Ovary (tissue), 9 donors: ENCODE measurements around the gene MRPL14. TPM values are rescaled to one million over a fixed set of nuclear protein-coding genes. Genes with fewer than 3 reads are reported as not detected.

ENCODE experiments used
- DNase-seq, 5 donors: peaks; one replicate each; pipeline ENCODE4 v3.0.0-alpha.2; 2019 to 2020
- H3K27ac ChIP-seq, 2 donors: fragments of 200-600 bp; one replicate each; pipeline versions ENCODE4 v1.5.1 to v1.8.0; 2019 to 2022
- H3K27me3 ChIP-seq: fragments of 200-600 bp; one replicate; pipeline ENCODE4 v1.8.0; 2022
- H3K36me3 ChIP-seq: fragments of 200-600 bp; sonication (generic); one replicate; pipeline ENCODE4 v1.5.1; 2019
- H3K4me1 ChIP-seq: one replicate; pipeline ENCODE4 v1.8.1; 2013; ENCODE audit warnings: mild to moderate bottlenecking, moderate library complexity; ENCODE audit not compliant: insufficient read depth
- H3K4me3 ChIP-seq: fragments of 200-600 bp; sonication (generic); one replicate; pipeline ENCODE4 v1.5.1; 2017
- H3K9me3 ChIP-seq, 2 donors: fragments of 200-600 bp in 1 of 2; sonication (generic) in 1 of 2; one replicate each; pipeline versions ENCODE4 v1.5.1 to v1.8.1; 2013 to 2019; ENCODE audit warnings: mild to moderate bottlenecking in 1 of 2, moderate library complexity in 1 of 2
- EP300 ChIP-seq: sonication (generic); formaldehyde crosslinking; IDR thresholded peaks from one replicate; pipeline ENCODE4 v1.6.1; 2017; ENCODE audit warnings: antibody characterized with exemption
- POLR2A ChIP-seq: fragments of 450-650 bp; IDR thresholded peaks from one replicate; pipeline ENCODE4 v1.6.1; 2017; ENCODE audit warnings: antibody characterized with exemption, mild to moderate bottlenecking, moderate library complexity
- WGBS, 3 donors: extraction: QIAGEN DNeasy Blood & Tissue Kit in 1 of 3; methylation state at CpG; one replicate each; pipeline versions ENCODE4 v1.1.5 to v1.1.7; 2013 to 2017; 5-methylcytosine and 5-hydroxymethylcytosine counted together
- intact Hi-C, 4 donors: fragments of 100-400 bp; cut with DNase I; formaldehyde crosslinking; loops; one replicate each; pipeline versions ENCODE4 v1.11.0 to v1.15.1; 2022 to 2023
- polyA plus RNA-seq, 2 donors: library from polyadenylated mRNA; stranded (reverse); fragments of 200-250 nt in 1 of 2; fragments of 350-450 nt in 1 of 2; fragmentation: Illumina TruSeq in 1 of 2; extraction: RNeasy Lipid Tissue Mini Kit (QIAGEN cat#74804) in 1 of 2; gene quantifications; one replicate each; pipeline ENCODE4 v1.2.3, GENCODE V29; 2013 to 2014
- total RNA-seq, 7 donors: library from RNA; depleted of rRNA in 2 of 7; stranded (reverse); fragments of >200 nt in 2 of 7; fragmentation: NEBNext Ultra II Directional in 3 of 7; extraction: Animal tissue kit (Norgen Biotek cat#: 25700) in 3 of 7; gene quantifications; one replicate each; pipeline versions ENCODE4 v1.1.0 to v1.2.4, GENCODE V29; 2016 to 2023
- TF ChIP-seq, protein P1 (sequence below), 3 donors: fragments of 450-650 bp in 2 of 3; fragments of 200-600 bp in 1 of 3; IDR thresholded peaks; one replicate each; pipeline versions ENCODE4 v1.5.1 to v1.8.0; 2016 to 2022; ENCODE audit warnings: antibody characterized with exemption in 3 of 3, mild to moderate bottlenecking in 1 of 3
- donor health status: DM: no; HTN: no; CAD: no; lungs with moderate emphysema.
- donor health status: DM: no; HTN: no; CAD: no.
- donor health status: Bipolar disorder and iron deficiency.
- donor health status: DM: yes; HTN: yes; CAD: no.
- donor health status: DM: no; HTN: no; CAD: no.
- donor health status: DM: yes; HTN: yes; CAD: no.

MRPL14 gene
- total and polyA plus RNA-seq, 9 donors, result 20.8 to 35.9 (median 24.6) TPM

DNA sequence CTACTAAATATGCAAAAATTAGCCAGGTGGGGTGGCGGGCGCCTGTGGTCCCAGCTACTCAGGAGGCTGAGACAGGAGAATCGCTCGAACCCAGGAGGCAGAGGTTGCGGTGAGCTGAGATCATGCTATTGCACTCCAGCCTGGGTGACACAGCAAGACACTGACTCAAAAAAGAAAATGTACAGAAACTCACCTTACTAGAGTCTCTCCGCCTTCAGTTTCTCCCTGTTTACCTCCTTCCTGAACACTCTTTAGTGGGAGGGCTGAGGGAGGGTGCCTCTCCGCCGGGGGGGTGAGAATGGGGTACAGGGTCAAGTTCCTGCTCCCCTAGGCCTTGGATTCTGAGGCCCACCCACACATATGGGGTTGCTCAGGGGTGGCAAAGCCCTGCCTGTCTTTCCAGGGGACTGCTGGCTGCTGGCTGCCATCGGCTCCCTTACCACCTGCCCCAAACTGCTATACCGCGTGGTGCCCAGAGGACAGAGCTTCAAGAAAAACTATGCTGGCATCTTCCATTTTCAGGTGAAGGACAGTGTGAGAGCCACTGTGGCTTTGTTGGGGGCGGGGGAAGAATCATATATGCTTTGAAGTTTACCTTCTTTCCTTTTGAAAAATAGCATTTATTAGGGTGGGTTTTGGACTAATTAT lies 44.8 kb upstream of the MRPL14 start:
- Histone ChIP-seq H3K9me3 (no peaks in the 10 kb centered on the region), H3K36me3 (no peaks in the 10 kb centered on the region), H3K4me1 (no peaks in the 10 kb centered on the region), H3K27me3 (no peaks in the 10 kb centered on the region), H3K4me3 (no peak overlapping the region), H3K27ac (no peak overlapping the region)
- 75 to 80% (median 77%) methylated on average over 11 to 12 of the region's 12 CpGs for WGBS, 3 donors
- intact Hi-C loops, result loop anchor here (5.0 to 10.0 kb wide), 3 partner anchors 60 to 163 kb away; no protein-coding TSS in a partner anchor
- TF ChIP-seq EP300, result no peak
- TF ChIP-seq POLR2A, result no peak
- TF ChIP-seq, protein P1, sequence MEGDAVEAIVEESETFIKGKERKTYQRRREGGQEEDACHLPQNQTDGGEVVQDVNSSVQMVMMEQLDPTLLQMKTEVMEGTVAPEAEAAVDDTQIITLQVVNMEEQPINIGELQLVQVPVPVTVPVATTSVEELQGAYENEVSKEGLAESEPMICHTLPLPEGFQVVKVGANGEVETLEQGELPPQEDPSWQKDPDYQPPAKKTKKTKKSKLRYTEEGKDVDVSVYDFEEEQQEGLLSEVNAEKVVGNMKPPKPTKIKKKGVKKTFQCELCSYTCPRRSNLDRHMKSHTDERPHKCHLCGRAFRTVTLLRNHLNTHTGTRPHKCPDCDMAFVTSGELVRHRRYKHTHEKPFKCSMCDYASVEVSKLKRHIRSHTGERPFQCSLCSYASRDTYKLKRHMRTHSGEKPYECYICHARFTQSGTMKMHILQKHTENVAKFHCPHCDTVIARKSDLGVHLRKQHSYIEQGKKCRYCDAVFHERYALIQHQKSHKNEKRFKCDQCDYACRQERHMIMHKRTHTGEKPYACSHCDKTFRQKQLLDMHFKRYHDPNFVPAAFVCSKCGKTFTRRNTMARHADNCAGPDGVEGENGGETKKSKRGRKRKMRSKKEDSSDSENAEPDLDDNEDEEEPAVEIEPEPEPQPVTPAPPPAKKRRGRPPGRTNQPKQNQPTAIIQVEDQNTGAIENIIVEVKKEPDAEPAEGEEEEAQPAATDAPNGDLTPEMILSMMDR (IDR thresholded peaks at IDR 0.05), result no peak
- no peak for DNase-seq

DNA sequence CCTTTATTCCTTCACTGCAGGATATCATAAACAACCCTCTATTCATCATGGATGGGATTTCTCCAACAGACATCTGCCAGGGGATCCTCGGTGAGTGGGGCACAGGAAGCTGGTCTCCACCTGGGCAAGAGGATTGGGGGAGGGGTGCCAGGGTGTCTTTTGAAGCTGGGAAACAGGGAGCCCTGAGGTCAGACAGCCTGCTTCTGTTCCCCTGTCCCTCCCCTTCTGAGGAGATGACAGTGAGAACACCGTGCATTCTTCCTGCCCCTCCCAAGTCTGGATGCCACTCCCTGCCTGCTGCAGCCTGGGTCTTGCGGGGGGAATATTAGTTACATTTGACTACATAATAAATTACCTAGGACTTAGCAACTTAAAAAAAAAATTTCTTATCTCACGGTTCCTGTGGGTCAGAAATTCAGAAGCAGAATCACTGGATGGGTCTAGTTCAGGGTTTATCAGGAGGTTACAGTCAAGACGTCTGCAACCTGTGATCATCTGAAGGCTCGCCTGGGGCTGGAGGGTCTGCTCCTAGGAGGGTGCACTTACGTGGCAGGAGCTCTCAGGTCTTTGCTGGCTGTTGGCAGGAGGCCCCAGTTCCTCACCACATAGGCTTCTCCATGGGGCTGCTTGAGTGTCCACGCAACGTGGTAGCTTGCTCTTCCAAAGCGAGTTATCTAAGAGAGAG lies 42.8 kb upstream of the MRPL14 start:
- no peaks in the 10 kb centered on the region for H3K27me3 ChIP-seq
- DNase-seq, result no peak
- H3K9me3 ChIP-seq, result no peaks in the 10 kb centered on the region
- H3K36me3 ChIP-seq, result no peaks in the 10 kb centered on the region
- H3K4me3 ChIP-seq, result no peak overlapping the region
- 66 to 74% (median 70%) methylated on average over 10 of the region's 10 CpGs for WGBS, 3 donors
- intact Hi-C loops, result loop anchor here (5.0 to 10.0 kb wide), 3 partner anchors 62 to 165 kb away; no protein-coding TSS in a partner anchor
- no peak overlapping the region for H3K27ac ChIP-seq
- no peaks in the 10 kb centered on the region for H3K4me1 ChIP-seq
- TF ChIP-seq, protein P1 (IDR thresholded peaks at IDR 0.05), result no peak
- TF ChIP-seq POLR2A (no peak), EP300 (no peak)

DNA sequence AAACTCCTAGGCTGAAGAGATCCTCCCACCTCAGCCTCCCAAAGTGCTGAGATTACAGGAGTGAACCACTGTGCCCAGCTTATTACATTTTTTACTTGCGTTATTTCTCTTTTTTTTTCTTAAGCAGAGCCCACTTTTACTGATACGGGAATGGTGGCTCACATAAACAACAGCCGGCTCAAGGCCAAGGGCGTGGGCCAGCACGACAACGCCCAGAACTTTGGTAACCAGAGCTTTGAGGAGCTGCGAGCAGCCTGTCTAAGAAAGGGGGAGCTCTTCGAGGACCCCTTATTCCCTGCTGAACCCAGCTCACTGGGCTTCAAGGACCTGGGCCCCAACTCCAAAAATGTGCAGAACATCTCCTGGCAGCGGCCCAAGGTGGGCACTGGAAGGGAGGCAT lies 41.9 kb upstream of the MRPL14 start:
- no peak for DNase-seq
- intact Hi-C loops, result no loop called here
- WGBS, 3 donors, result 23 to 54% (median 34%) methylated on average over 9 of the region's 9 CpGs
- Histone ChIP-seq H3K27me3 (no peaks in the 10 kb centered on the region), H3K9me3 (no peaks in the 10 kb centered on the region), H3K36me3 (no peaks in the 10 kb centered on the region), H3K4me3 (no peak overlapping the region), H3K27ac (no peak overlapping the region), H3K4me1 (no peaks in the 10 kb centered on the region)
- TF ChIP-seq POLR2A (no peak), EP300 (no peak)
- TF ChIP-seq, protein P1 (IDR thresholded peaks at IDR 0.05), result no peak

GRCh38 chr6:44167567-44167966 lies 40.3 kb upstream of the MRPL14 start:
- no peak for TF ChIP-seq POLR2A
- TF ChIP-seq, protein P1 (IDR thresholded peaks at IDR 0.05), result no peak
- TF ChIP-seq EP300, result no peak
- intact Hi-C loops, result no loop called here
- WGBS, 3 donors, result 100% methylated on average over 1 of the region's 1 CpG

More at GRCh38 chr6:44167567-44167966, 40.3 kb upstream of the MRPL14 start:
- H3K36me3 ChIP-seq, result no peaks in the 10 kb centered on the region
- DNase-seq, result no peak
- H3K4me3 ChIP-seq, result no peak overlapping the region
- no peaks in the 10 kb centered on the region for H3K4me1 ChIP-seq
- no peaks in the 10 kb centered on the region for H3K9me3 ChIP-seq
- H3K27me3 ChIP-seq, result no peaks in the 10 kb centered on the region
- H3K27ac ChIP-seq, result no peak overlapping the region
